HepG2 (cell line): ENCODE measurements around the gene CEL. TPM values are rescaled to one million over a fixed set of nuclear protein-coding genes. Genes with fewer than 3 reads are reported as not detected.

ENCODE experiments used
- ATAC-seq: fragments of 200-7000 bp; cut with Tn5 transposase; 3 replicates; pipeline ENCODE4 v1.9.1; 2020; ENCODE audit warnings: mild to moderate bottlenecking, moderate library complexity
- BruUV-seq: library from RNA; stranded (reverse); fragments of 400-500 nt; replicated peaks from 2 replicates; lab custom pipeline; 2021; lab: Mats Ljungman, UMichigan
- CTCF ChIA-PET: fragments of 300-600 bp; formaldehyde crosslinking; extraction: SDS; loops from one replicate; lab custom pipeline; 2021; ENCODE audit warnings: low total read pairs, inconsistent platforms, low intra/inter-chr PET ratio; lab: Yijun Ruan, JAX
- POLR2A ChIA-PET: fragments of 350-600 bp; sonication (Branson Sonifier 250); formaldehyde crosslinking; loops from one replicate; lab custom pipeline; 2020; ENCODE audit warnings: antibody characterized with exemption, inconsistent platforms; lab: Yijun Ruan, JAX
- DNase-seq: peaks from one replicate; pipeline ENCODE4 v3.0.0-alpha.2; 2015; ENCODE audit warnings: low spot score
- FAIRE-seq: peaks from 3 replicates; lab custom pipeline; 2011; peaks lifted over from hg19 to GRCh38; lab: Jason Lieb, UNC
- H2AFZ ChIP-seq: one replicate; pipeline ENCODE4 v1.6.1; 2011; ENCODE audit warnings: low read length, inconsistent platforms
- H3K27ac ChIP-seq: fragments of 300-600 bp; 3 replicates; pipeline ENCODE4 v1.8.0; 2011; ENCODE audit warnings: mixed run types, mild to moderate bottlenecking, mixed read lengths, low read length, inconsistent platforms; ENCODE audit not compliant: insufficient read depth; ENCODE audit errors: extremely low read length
- H3K27me3 ChIP-seq, 2 experiments: fragments of 200-600 bp in 1 of 2; 2 replicates in 1 of 2; 3 replicates in 1 of 2; pipeline versions ENCODE4 v1.6.0 to v1.8.0; 2011; ENCODE audit warnings: low read length in 2 of 2, mild to moderate bottlenecking in 2 of 2, moderate library complexity in 2 of 2, inconsistent platforms in 1 of 2; ENCODE audit not compliant: insufficient read depth in 2 of 2, control insufficient read depth in 1 of 2
- H3K36me3 ChIP-seq, 2 experiments: fragments of 200-600 bp in 1 of 2; replicated peaks in 1 of 2; 2 replicates in 1 of 2; 3 replicates in 1 of 2; pipeline versions ENCODE4 v1.5.1 to v1.8.0; 2011; ENCODE audit warnings: low read length in 2 of 2, inconsistent platforms in 1 of 2; ENCODE audit not compliant: insufficient read depth in 2 of 2, control insufficient read depth in 1 of 2
- H3K4me1 ChIP-seq: 2 replicates; pipeline ENCODE4 v1.5.1; 2012; ENCODE audit warnings: low read length, inconsistent platforms; ENCODE audit not compliant: insufficient read depth
- H3K4me2 ChIP-seq: 2 replicates; pipeline ENCODE4 v1.6.0; 2011; ENCODE audit warnings: low read depth, low read length, inconsistent platforms
- H3K4me3 ChIP-seq, 3 experiments: fragments of 200-600 bp in 1 of 3; sonication (generic), shearing (Covaris generic) in 1 of 3; replicated peaks in 1 of 3; 2 replicates each; pipeline ENCODE4 v1.5.1; 2011 to 2016; ENCODE audit warnings: low read length in 3 of 3, inconsistent platforms in 2 of 3, low read depth in 2 of 3, mild to moderate bottlenecking in 2 of 3, control low read depth in 1 of 3, mixed read lengths in 1 of 3; ENCODE audit not compliant: insufficient read depth in 1 of 3
- H3K79me2 ChIP-seq: one replicate; pipeline ENCODE4 v1.6.1; 2011; ENCODE audit warnings: low read length, inconsistent platforms; ENCODE audit not compliant: insufficient read depth
- H3K9ac ChIP-seq: 2 replicates; pipeline ENCODE4 v1.6.0; 2011; ENCODE audit warnings: mild to moderate bottlenecking, low read depth, low read length, inconsistent platforms; ENCODE audit not compliant: insufficient read depth
- H3K9me3 ChIP-seq: 2 replicates; pipeline ENCODE4 v1.5.1; 2012; ENCODE audit warnings: mild to moderate bottlenecking, low read length
- H4K20me1 ChIP-seq: 2 replicates; pipeline ENCODE4 v1.6.0; 2011; ENCODE audit warnings: inconsistent platforms, mild to moderate bottlenecking, low read length, moderate library complexity; ENCODE audit not compliant: insufficient read depth
- EHMT2 ChIP-seq: fragments of 200-600 bp; sonication (generic); IDR thresholded peaks from 2 replicates; pipeline ENCODE4 v1.7.0; 2017; ENCODE audit warnings: antibody characterized with exemption, low read depth, low read length, borderline replicate concordance
- IRF2 ChIP-seq: IDR thresholded peaks from 2 replicates; pipeline ENCODE4 v1.6.1; 2018; ENCODE audit warnings: missing genetic modification reagents, missing compliant biosample characterization
- NR2F6 ChIP-seq, 2 experiments: IDR thresholded peaks; 2 replicates each; pipeline ENCODE4 v1.6.1; 2016; ENCODE audit warnings: antibody characterized with exemption in 1 of 2, mild to moderate bottlenecking in 1 of 2
- RARA ChIP-seq: IDR thresholded peaks from 2 replicates; pipeline ENCODE4 v1.6.1; 2016; ENCODE audit warnings: missing genetic modification reagents, missing compliant biosample characterization
- SP2 ChIP-seq: sonication (generic); formaldehyde crosslinking; IDR thresholded peaks from 2 replicates; pipeline ENCODE4 v1.5.1; 2020; ENCODE audit warnings: mild to moderate bottlenecking, missing genetic modification reagents
- TEAD3 ChIP-seq: optimal IDR thresholded peaks from 2 replicates; pipeline ENCODE3; 2016; ENCODE audit warnings: borderline replicate concordance
- ZKSCAN8 ChIP-seq: IDR thresholded peaks from 2 replicates; pipeline ENCODE4 v1.6.1; 2016; ENCODE audit warnings: borderline replicate concordance, missing genetic modification reagents, missing compliant biosample characterization
- ZNF660 ChIP-seq: sonication (generic); formaldehyde crosslinking; IDR thresholded peaks from 2 replicates; pipeline ENCODE4 v1.5.1; 2020; ENCODE audit warnings: mild to moderate bottlenecking, low read depth, missing genetic modification reagents, borderline replicate concordance
- WGBS: methylation state at CpG from one replicate; pipeline ENCODE4 v1.1.6; 2017; ENCODE audit warnings: low lambda C conversion rate; 5-methylcytosine and 5-hydroxymethylcytosine counted together
- in situ Hi-C: cut with HindIII; loops from 2 replicates; pipeline ENCODE4 v1.10.0; 2017; ENCODE audit warnings: low pct_unique_long_range_greater_than_20kb; ENCODE audit not compliant: extremely low pct_ligation_motif_present
- intact Hi-C: fragments of 100-400 bp; cut with micrococcal nuclease; formaldehyde crosslinking; loops from one replicate; pipeline ENCODE4 v1.10.0; 2022; ENCODE audit not compliant: unreplicated experiment
- polyA plus RNA-seq, 8 experiments: library from polyadenylated mRNA; depleted of rRNA in 3 of 8; stranded (reverse) in 7 of 8; unstranded in 1 of 8; fragments of >200 nt; fragmentation: Illumina TruSeq in 4 of 8; extraction: Trizol in 4 of 8; gene quantifications; 2 replicates each; pipeline versions ENCODE4 v1.2.1 to v1.2.3, GENCODE V29; 2011 to 2016; ENCODE audit warnings: low read depth in 4 of 8, missing spikeins in 1 of 8, mixed read lengths in 1 of 8; ENCODE audit not compliant: insufficient read depth in 1 of 8
- total RNA-seq, 5 experiments: library from RNA; depleted of rRNA; stranded (reverse); fragments of >200 nt; fragmentation: Illumina TruSeq; extraction: Trizol; gene quantifications; 2 replicates each; pipeline ENCODE4 v1.2.3, GENCODE V29; 2016; ENCODE audit warnings: low read depth in 1 of 5
- TF ChIP-seq, protein P1 (sequence below): sonication (generic); formaldehyde crosslinking; IDR thresholded peaks from 2 replicates; pipeline ENCODE4 v1.4.0; 2020; ENCODE audit warnings: missing genetic modification reagents

CEL gene
- total and polyA plus RNA-seq, 2 of the 13 experiments (the other 11 are each of a cell fraction or from before 2014, with no cell fraction given), result 0.63 to 1.5 TPM

DNA sequence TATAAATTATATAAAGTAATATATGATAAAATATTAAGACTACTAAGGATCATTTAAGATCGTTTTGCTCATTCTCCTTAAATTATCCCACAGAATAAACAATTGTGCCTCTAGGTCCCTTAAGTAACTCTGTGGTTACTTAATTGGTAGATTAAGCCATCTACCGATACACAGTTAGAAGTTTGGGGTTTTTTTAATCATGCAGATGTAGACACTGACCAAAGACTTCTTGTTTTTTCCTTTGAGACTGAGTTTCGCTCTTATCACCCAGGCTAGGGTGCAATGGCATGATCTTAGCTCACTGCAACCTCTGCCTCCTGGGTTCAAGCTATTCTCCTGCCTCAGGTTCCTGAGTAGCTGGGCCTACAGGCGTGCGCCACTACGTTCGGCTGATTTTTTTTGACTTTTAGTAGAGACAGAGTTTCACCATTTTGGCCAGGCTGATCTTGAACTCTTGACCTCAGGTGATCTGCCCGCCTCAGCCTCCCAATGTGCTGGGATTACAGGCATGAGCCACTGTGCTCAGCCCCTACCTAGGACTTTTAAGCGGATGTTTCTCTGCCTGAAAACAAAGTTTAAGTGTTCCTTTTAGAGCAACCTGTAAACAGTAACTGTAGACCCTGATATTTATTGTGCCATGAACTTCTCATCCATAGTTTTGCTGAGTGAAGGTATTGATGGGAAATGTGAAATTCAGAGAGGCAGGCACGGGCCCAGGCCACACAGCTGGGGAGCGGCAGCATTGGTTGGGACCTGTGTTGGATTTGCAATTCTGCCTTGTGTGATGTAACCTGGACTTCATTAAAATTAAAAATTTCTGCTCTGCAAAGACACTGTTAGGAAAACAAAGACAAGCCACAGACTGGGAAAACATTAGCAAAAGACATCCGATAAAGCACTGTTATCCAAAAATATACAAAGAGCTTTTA lies 11.6 kb downstream of the CEL start:
- H3K9ac ChIP-seq, result no peak overlapping the region
- no peak for TF ChIP-seq NR2F6 (IDR thresholded peaks at IDR 0.05)
- no peak for TF ChIP-seq NR2F6 (CRISPR knock-in tag; IDR thresholded peaks at IDR 0.05)
- no peak for TF ChIP-seq IRF2 (CRISPR knock-in tag)
- TF ChIP-seq ZKSCAN8 (CRISPR knock-in tag), result no peak
- no peak for TF ChIP-seq TEAD3 (CRISPR knock-in tag)
- TF ChIP-seq SP2, result no peak
- no peak for TF ChIP-seq RARA (CRISPR knock-in tag)
- TF ChIP-seq ZNF660 (CRISPR knock-in tag), result no peak
- TF ChIP-seq, protein P1, sequence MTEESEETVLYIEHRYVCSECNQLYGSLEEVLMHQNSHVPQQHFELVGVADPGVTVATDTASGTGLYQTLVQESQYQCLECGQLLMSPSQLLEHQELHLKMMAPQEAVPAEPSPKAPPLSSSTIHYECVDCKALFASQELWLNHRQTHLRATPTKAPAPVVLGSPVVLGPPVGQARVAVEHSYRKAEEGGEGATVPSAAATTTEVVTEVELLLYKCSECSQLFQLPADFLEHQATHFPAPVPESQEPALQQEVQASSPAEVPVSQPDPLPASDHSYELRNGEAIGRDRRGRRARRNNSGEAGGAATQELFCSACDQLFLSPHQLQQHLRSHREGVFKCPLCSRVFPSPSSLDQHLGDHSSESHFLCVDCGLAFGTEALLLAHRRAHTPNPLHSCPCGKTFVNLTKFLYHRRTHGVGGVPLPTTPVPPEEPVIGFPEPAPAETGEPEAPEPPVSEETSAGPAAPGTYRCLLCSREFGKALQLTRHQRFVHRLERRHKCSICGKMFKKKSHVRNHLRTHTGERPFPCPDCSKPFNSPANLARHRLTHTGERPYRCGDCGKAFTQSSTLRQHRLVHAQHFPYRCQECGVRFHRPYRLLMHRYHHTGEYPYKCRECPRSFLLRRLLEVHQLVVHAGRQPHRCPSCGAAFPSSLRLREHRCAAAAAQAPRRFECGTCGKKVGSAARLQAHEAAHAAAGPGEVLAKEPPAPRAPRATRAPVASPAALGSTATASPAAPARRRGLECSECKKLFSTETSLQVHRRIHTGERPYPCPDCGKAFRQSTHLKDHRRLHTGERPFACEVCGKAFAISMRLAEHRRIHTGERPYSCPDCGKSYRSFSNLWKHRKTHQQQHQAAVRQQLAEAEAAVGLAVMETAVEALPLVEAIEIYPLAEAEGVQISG (CRISPR knock-in tag), result no peak
- TF ChIP-seq EHMT2, result no peak
- TF ChIP-seq, all 625 proteins: peak for 0
- no peaks in the 10 kb centered on the region for H3K79me2 ChIP-seq
- peaks cover 0 to 13% of the 10 kb centered on the region in 2 experiments; a peak in 1 of 5 replicates for H3K27me3 ChIP-seq
- H3K4me3 ChIP-seq, result no peak overlapping the region
- in situ Hi-C loops (no loop called here), intact Hi-C loops (no loop called here)
- no TSS peak for BruUV-seq
- ChIA-PET CTCF (no interaction called here), POLR2A (no interaction called here)
- H3K27ac ChIP-seq, result no peak overlapping the region
- 67% methylated on average over 12 of the region's 12 CpGs for WGBS
- FAIRE-seq, result no peak
- H3K36me3 ChIP-seq, result no peaks in the 10 kb centered on the region
- no peaks in the 10 kb centered on the region for H3K9me3 ChIP-seq
- no peak for DNase-seq
- H4K20me1 ChIP-seq, result no peaks in the 10 kb centered on the region
- ATAC-seq, result no peak
- no peak overlapping the region for H3K4me2 ChIP-seq
- H2AFZ ChIP-seq, result no peak overlapping the region
- peaks cover 13% of the 10 kb centered on the region for H3K4me1 ChIP-seq
